ENCODE measurements around the gene PDHX.

- TF ChIP-seq PPARA (CRISPR knock-in tag; IDR thresholded peaks at IDR 0.05; ENCODE audit: borderline replicate concordance), result no peak
- TF ChIP-seq CREB5 (CRISPR knock-in tag; IDR thresholded peaks at IDR 0.05; ENCODE audit: low read depth), result no peak
- TF ChIP-seq POU6F1 (CRISPR knock-in tag; IDR thresholded peaks at IDR 0.05; ENCODE audit: borderline replicate concordance, low read depth), result no peak
- TF ChIP-seq ZC3H10 (CRISPR knock-in tag; IDR thresholded peaks at IDR 0.05), result no peak
These were observed 26.3 kb upstream of the PDHX start for GRCh38 chr11:34890089-34890488.
